Measurements from ENCODE around the gene TM4SF5. TPM values are rescaled to one million over a fixed set of nuclear protein-coding genes. Genes with fewer than 3 reads are reported as not detected.

The TM4SF5 gene
- total RNA-seq, 1 experiment from 2014 or later = not detected

DNA sequence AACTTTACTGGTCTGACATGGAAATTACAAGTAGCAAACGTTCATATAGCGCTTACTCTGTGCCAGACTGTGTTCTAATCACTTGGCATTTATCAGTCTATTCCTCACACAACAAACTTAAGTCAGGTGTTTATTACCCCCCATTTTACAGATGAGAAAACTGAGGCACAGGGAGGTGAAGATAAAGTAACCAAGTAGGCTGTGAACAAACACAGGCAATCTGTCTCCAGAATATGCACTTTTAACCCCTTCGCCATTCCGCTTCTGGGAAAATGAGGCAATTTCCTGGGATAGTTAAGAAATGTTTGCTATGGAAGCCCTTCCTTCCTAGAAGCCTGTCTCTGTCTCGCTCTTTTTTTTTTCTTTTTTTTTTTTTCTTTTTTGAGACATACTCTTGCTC is 19.8 kb upstream of the TM4SF5 start:
- Histone ChIP-seq H3K4me1 (ENCODE audit: control insufficient read depth in 1 of 2, insufficient read depth in 2 of 2, low read length in 2 of 2) (no peaks in the 10 kb centered on the region), H4K20me1 (ENCODE audit: insufficient read depth) (no peaks in the 10 kb centered on the region), H3K9me2 (ENCODE audit: insufficient read depth) (no peaks in the 10 kb centered on the region), H3K36me3 (ENCODE audit: control insufficient read depth in 1 of 2, insufficient read depth in 2 of 2, low read length in 2 of 2) (no peaks in the 10 kb centered on the region), H3K79me2 (ENCODE audit: insufficient read depth, low read length) (no peaks in the 10 kb centered on the region), H3K4me3 (replicated peaks in 1 of 2; ENCODE audit: low read depth in 1 of 2, low read length in 2 of 2) (no peak overlapping the region), H3K9ac (ENCODE audit: low read length) (no peak overlapping the region), H2AFZ (ENCODE audit: low read depth, low read length, poor library complexity, severe bottlenecking) (no peak overlapping the region), H3K27me3 (ENCODE audit: insufficient read depth, low read length) (0 out of 2 replicates have a peak, but pooled peaks cover 5% of the 10 kb centered on the region), H3K9me3 (ENCODE audit: control insufficient read depth in 1 of 2, insufficient read depth in 1 of 2, low read depth in 1 of 2, low read length in 2 of 2) (no peaks in the 10 kb centered on the region), H3K27ac (ENCODE audit: low read depth, low read length) (no peak overlapping the region), H3K4me2 (ENCODE audit: low read length) (no peak overlapping the region)
- TF ChIP-seq REST (IDR thresholded peaks at IDR 0.05; ENCODE audit: low read depth) (no peak), TCF7L2 (IDR thresholded peaks at IDR 0.05; ENCODE audit: borderline replicate concordance, extremely low read depth, insufficient read depth, insufficient read length) (no peak)
- ChIA-PET POLR2A (no interaction called here), CTCF (no interaction called here), RAD21 (ENCODE audit: low non-redundant PET in 1 of 2, low total read pairs in 2 of 2, uncharacterized antibody in 2 of 2, unreplicated experiment in 2 of 2) (no interaction called here)
- intact Hi-C loops (cut with micrococcal nuclease) = no loop called here
- no peak for DNase-seq (ENCODE audit: low read depth, low spot score)
- no peak for ATAC-seq
- BruUV-seq (replicated peaks) = no TSS peak

DNA sequence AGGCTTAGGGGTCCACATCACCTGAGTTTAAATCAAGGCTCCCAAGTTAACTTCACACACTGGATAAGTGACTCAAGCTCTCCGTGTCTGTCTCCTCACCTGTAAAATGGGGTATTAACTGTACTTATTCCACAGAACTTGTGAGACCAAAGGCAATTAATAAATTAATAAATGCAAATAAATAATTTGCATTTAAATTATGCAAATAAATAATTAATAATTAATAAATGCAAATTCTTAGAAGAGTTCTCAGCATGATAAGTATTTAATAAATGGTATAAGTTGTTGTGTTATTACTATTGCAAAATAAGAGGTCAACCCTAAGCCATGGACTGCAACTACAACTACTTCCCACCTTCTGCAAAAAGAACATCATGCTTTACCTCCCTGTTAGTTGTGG is 18.3 kb upstream of the TM4SF5 start:
- Histone ChIP-seq H3K9ac (ENCODE audit: low read length) (no peak overlapping the region), H3K79me2 (ENCODE audit: insufficient read depth, low read length) (no peaks in the 10 kb centered on the region), H3K27me3 (ENCODE audit: insufficient read depth, low read length) (0 out of 2 replicates have a peak, but pooled peaks cover 5% of the 10 kb centered on the region), H3K4me1 (ENCODE audit: control insufficient read depth in 1 of 2, insufficient read depth in 2 of 2, low read length in 2 of 2) (no peaks in the 10 kb centered on the region), H3K4me2 (ENCODE audit: low read length) (no peak overlapping the region), H4K20me1 (ENCODE audit: insufficient read depth) (no peaks in the 10 kb centered on the region), H2AFZ (ENCODE audit: low read depth, low read length, poor library complexity, severe bottlenecking) (no peak overlapping the region), H3K36me3 (ENCODE audit: control insufficient read depth in 1 of 2, insufficient read depth in 2 of 2, low read length in 2 of 2) (no peaks in the 10 kb centered on the region), H3K9me2 (ENCODE audit: insufficient read depth) (no peaks in the 10 kb centered on the region), H3K27ac (ENCODE audit: low read depth, low read length) (no peak overlapping the region), H3K4me3 (replicated peaks in 1 of 2; ENCODE audit: low read depth in 1 of 2, low read length in 2 of 2) (no peak overlapping the region), H3K9me3 (ENCODE audit: control insufficient read depth in 1 of 2, insufficient read depth in 1 of 2, low read depth in 1 of 2, low read length in 2 of 2) (no peaks in the 10 kb centered on the region)
- ChIA-PET RAD21 (ENCODE audit: low non-redundant PET in 1 of 2, low total read pairs in 2 of 2, uncharacterized antibody in 2 of 2, unreplicated experiment in 2 of 2) (interaction anchor here in 1 of 2 experiments (0.7 kb wide), 1 partner anchor 108 kb away, joined by 3 read pairs; no protein-coding TSS in a partner anchor), POLR2A (no interaction called here), CTCF (no interaction called here)
- intact Hi-C loops (cut with micrococcal nuclease) = no loop called here
- DNase-seq (ENCODE audit: low read depth, low spot score) (no peak), ATAC-seq (no peak)
- no TSS peak for BruUV-seq (replicated peaks)
- TF ChIP-seq JUND (IDR thresholded peaks at IDR 0.05) (no peak), ELF1 (IDR thresholded peaks at IDR 0.05; ENCODE audit: borderline replicate concordance, low read depth) (no peak), ZFX (IDR thresholded peaks at IDR 0.05) (no peak), SRF (IDR thresholded peaks at IDR 0.05; ENCODE audit: low read depth) (no peak), SIN3A (IDR thresholded peaks at IDR 0.05; ENCODE audit: low read depth) (no peak), EZH2phosphoT487 (IDR thresholded peaks at IDR 0.05; ENCODE audit: borderline replicate concordance) (no peak), CEBPB (IDR thresholded peaks at IDR 0.05; ENCODE audit: low read depth) (no peak), POLR2A (IDR thresholded peaks at IDR 0.05; ENCODE audit: borderline replicate concordance, extremely low read depth, insufficient read depth, insufficient read length) (no peak), REST (IDR thresholded peaks at IDR 0.05; ENCODE audit: low read depth) (no peak), YY1 (IDR thresholded peaks at IDR 0.05; ENCODE audit: extremely low read depth, insufficient replicate concordance, low read depth, low read length) (no peak), SP1 (IDR thresholded peaks at IDR 0.05; ENCODE audit: low read depth) (no peak), CBX3 (IDR thresholded peaks at IDR 0.05; ENCODE audit: low read depth) (no peak), RAD21 (IDR thresholded peaks at IDR 0.05; ENCODE audit: low read depth) (no peak), EZH2 (IDR thresholded peaks at IDR 0.05) (no peak)
- TF ChIP-seq, protein P1, sequence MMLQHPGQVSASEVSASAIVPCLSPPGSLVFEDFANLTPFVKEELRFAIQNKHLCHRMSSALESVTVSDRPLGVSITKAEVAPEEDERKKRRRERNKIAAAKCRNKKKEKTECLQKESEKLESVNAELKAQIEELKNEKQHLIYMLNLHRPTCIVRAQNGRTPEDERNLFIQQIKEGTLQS (IDR thresholded peaks at IDR 0.05) = no peak
